GM23248 (cell line): Measurements from ENCODE around the gene NEIL1.

Source experiments
- EZH2 ChIP-seq: fragments of 200-600 bp; sonication (generic); IDR thresholded peaks from 2 replicates; pipeline ENCODE4 v1.6.1; 2018; ENCODE audit warnings: antibody characterized with exemption, mild to moderate bottlenecking; ENCODE audit not compliant: insufficient read depth, poor library complexity, severe bottlenecking
- EZH2phosphoT487 ChIP-seq: fragments of 200-600 bp; sonication (generic); IDR thresholded peaks from 2 replicates; pipeline ENCODE4 v1.6.1; 2018; ENCODE audit warnings: antibody characterized with exemption, moderate library complexity, mild to moderate bottlenecking, low read depth; ENCODE audit not compliant: insufficient read depth

GRCh38 chr15:75361989-75362641 is 15.3 kb downstream of the NEIL1 start:
- TF ChIP-seq EZH2 (no peak), EZH2phosphoT487 (no peak)
